HG02798 (cell line): ENCODE measurements around the gene C10orf71.

Experiments
- ATAC-seq: cut with Tn5 transposase; IDR thresholded peaks from one replicate; pipeline ENCODE4 v1.9.1; 2021; ENCODE audit warnings: mild to moderate bottlenecking; ENCODE audit not compliant: unreplicated experiment, poor library complexity

Gene C10orf71

GRCh38 chr10:49292565-49293207 is 6.3 kb upstream of the C10orf71 start:
- ATAC-seq: no peak

GRCh38 chr10:49293208-49293603 is 5.8 kb upstream of the C10orf71 start:
- no peak for ATAC-seq

- no peak for ATAC-seq
Measured at GRCh38 chr10:49294731-49295130, 4.2 kb upstream of the C10orf71 start.

- no peak for ATAC-seq
Measured at GRCh38 chr10:49295297-49295696, 3.7 kb upstream of the C10orf71 start.

GRCh38 chr10:49296382-49296781 is 2.6 kb upstream of the C10orf71 start:
- no peak for ATAC-seq

GRCh38 chr10:49296836-49297235 is 2.1 kb upstream of the C10orf71 start:
- ATAC-seq: no peak

GRCh38 chr10:49297818-49298670 is 926 bp upstream of the C10orf71 start:
- ATAC-seq: no peak

- no peak for ATAC-seq
Measured at GRCh38 chr10:49298671-49298982, 343 bp upstream of the C10orf71 start.

- ATAC-seq: peak; percentile 81
Measured at GRCh38 chr10:49299816-49300139, 808 bp downstream of the C10orf71 start.

GRCh38 chr10:49300140-49300974 is 1.4 kb downstream of the C10orf71 start:
- peak; percentile 85 for ATAC-seq

- no peak for ATAC-seq
Measured at GRCh38 chr10:49301302-49301701, 2.3 kb downstream of the C10orf71 start.

GRCh38 chr10:49302088-49302487 is 3.1 kb downstream of the C10orf71 start:
- ATAC-seq: no peak

GRCh38 chr10:49303711-49304110 is 4.7 kb downstream of the C10orf71 start:
- ATAC-seq: no peak

GRCh38 chr10:49304137-49304536 is 5.2 kb downstream of the C10orf71 start:
- ATAC-seq: no peak

GRCh38 chr10:49307921-49308320 is 9.0 kb downstream of the C10orf71 start:
- ATAC-seq: no peak

GRCh38 chr10:49308881-49309280 is 9.9 kb downstream of the C10orf71 start:
- ATAC-seq: no peak

GRCh38 chr10:49309691-49310411 is 10.9 kb downstream of the C10orf71 start:
- peak; percentile 36 for ATAC-seq

- ATAC-seq: no peak
Measured at GRCh38 chr10:49310460-49310859, 11.5 kb downstream of the C10orf71 start.

GRCh38 chr10:49310901-49311554 is 12.1 kb downstream of the C10orf71 start:
- no peak for ATAC-seq
